CD4-positive, alpha-beta T cell treated with Interferon alpha-2 for 1 hour (primary cell): ENCODE data around the gene COL6A3.

Source experiments
- DNase-seq, 2 donors: peaks; one replicate each; pipeline ENCODE4 v3.0.0-alpha.2; 2020 to 2022

The COL6A3 gene

GRCh38 chr2:237289139-237289538 lies 124.8 kb downstream of the COL6A3 start:
- DNase-seq: no peak

GRCh38 chr2:237287872-237288271 lies 126.1 kb downstream of the COL6A3 start:
- DNase-seq: no peak

- no peak for DNase-seq
These were observed 130.6 kb downstream of the COL6A3 start for GRCh38 chr2:237283131-237283928.

- no peak for DNase-seq
These were observed 131.3 kb downstream of the COL6A3 start for GRCh38 chr2:237282568-237283128.

- no peak for DNase-seq
These were observed 132.1 kb downstream of the COL6A3 start for GRCh38 chr2:237281836-237282306.

- DNase-seq: no peak
These were observed 133.0 kb downstream of the COL6A3 start for GRCh38 chr2:237280939-237281338.

GRCh38 chr2:237280229-237280628 lies 133.7 kb downstream of the COL6A3 start:
- no peak for DNase-seq

- no peak for DNase-seq
These were observed 134.8 kb downstream of the COL6A3 start for GRCh38 chr2:237279012-237279768.

GRCh38 chr2:237278568-237278967 lies 135.4 kb downstream of the COL6A3 start:
- no peak for DNase-seq

GRCh38 chr2:237276716-237277490 lies 137.1 kb downstream of the COL6A3 start:
- DNase-seq: no peak
